Measurements from ENCODE around the gene CDH22. TPM values are rescaled to one million over a fixed set of nuclear protein-coding genes. Genes with fewer than 3 reads are reported as not detected.

Gene CDH22
- total and polyA plus RNA-seq, 12 donors: 0.04 to 11.0 (median 0.64) TPM

- ATAC-seq (peak in 1 of 8 donors; percentile 46), DNase-seq (no peak)
- H3K4me3 ChIP-seq: no peak overlapping the region
- 71 to 73% methylated on average over 8 of the region's 8 CpGs for WGBS, 2 donors
- no peaks in the 10 kb centered on the region for H3K4me1 ChIP-seq
- peaks cover 4 to 55% (median 32%) of the 10 kb centered on the region in 7 donors for H3K27me3 ChIP-seq
- no peaks in the 10 kb centered on the region for H3K9me3 ChIP-seq
- no peak overlapping the region for H3K27ac ChIP-seq
- intact Hi-C loops (cut with DNase I): loop anchor here in 6 of 10 donors (5.0 to 10.0 kb wide), 2 partner anchors 48 to 155 kb away; partner anchors contain the start of gene SLC12A5 (in 5 of the 6)
- no peaks in the 10 kb centered on the region for H3K36me3 ChIP-seq
- no peak for TF ChIP-seq CTCF (IDR thresholded peaks at IDR 0.05)
These were observed 128.4 kb downstream of the CDH22 start for GRCh38 chr20:46179862-46180261.

- DNase-seq (no peak), ATAC-seq (no peak)
- Histone ChIP-seq H3K4me3 (no peak overlapping the region), H3K27me3 (peaks cover 12 to 63% (median 42%) of the 10 kb centered on the region in 7 donors), H3K36me3 (no peaks in the 10 kb centered on the region), H3K4me1 (no peaks in the 10 kb centered on the region), H3K9me3 (no peaks in the 10 kb centered on the region), H3K27ac (no peak overlapping the region)
- WGBS, 2 donors: 67 to 72% methylated on average over 7 to 8 of the region's 8 CpGs
- intact Hi-C loops (cut with DNase I): loop anchor here in 6 of 10 donors (5.0 to 10.0 kb wide), 2 partner anchors 47 to 154 kb away; partner anchors contain the start of gene SLC12A5 (in 5 of the 6)
- no peak for TF ChIP-seq CTCF (IDR thresholded peaks at IDR 0.05)
These were observed 129.4 kb downstream of the CDH22 start for GRCh38 chr20:46178891-46179290.

GRCh38 chr20:46177768-46178167 lies 130.5 kb downstream of the CDH22 start:
- 79 to 83% methylated on average over 15 of the region's 15 CpGs for WGBS, 2 donors

GRCh38 chr20:46176739-46177378 lies 131.4 kb downstream of the CDH22 start:
- intact Hi-C loops (cut with DNase I): loop anchor here in 6 of 10 donors (5.0 to 10.0 kb wide), 2 partner anchors 45 to 152 kb away; partner anchors contain the start of gene SLC12A5 (in 5 of the 6)
- H3K9me3 ChIP-seq: no peaks in the 10 kb centered on the region
- peak in 1 of 8 donors; percentile 47 for ATAC-seq
- no peak overlapping the region for H3K27ac ChIP-seq
- WGBS, 2 donors: 77 to 87% methylated on average over 13 of the region's 13 CpGs
- TF ChIP-seq CTCF (IDR thresholded peaks at IDR 0.05): no peak
- H3K4me1 ChIP-seq: peaks cover 0 to under 1% (median 0%) of the 10 kb centered on the region in 9 donors
- no peak for DNase-seq
- H3K27me3 ChIP-seq: peaks cover 12 to 79% (median 62%) of the 10 kb centered on the region in 7 donors
- H3K4me3 ChIP-seq: no peak overlapping the region
- no peaks in the 10 kb centered on the region for H3K36me3 ChIP-seq

More at GRCh38 chr20:46177768-46178167, 130.5 kb downstream of the CDH22 start:
- H3K9me3 ChIP-seq: no peaks in the 10 kb centered on the region
- no peak for ATAC-seq
- intact Hi-C loops (cut with DNase I): loop anchor here in 6 of 10 donors (5.0 to 10.0 kb wide), 2 partner anchors 45 to 153 kb away; partner anchors contain the start of gene SLC12A5 (in 5 of the 6)
- H3K4me1 ChIP-seq: no peaks in the 10 kb centered on the region
- peaks cover 12 to 72% (median 53%) of the 10 kb centered on the region in 7 donors for H3K27me3 ChIP-seq
- no peaks in the 10 kb centered on the region for H3K36me3 ChIP-seq
- DNase-seq: no peak
- no peak for TF ChIP-seq CTCF (IDR thresholded peaks at IDR 0.05)
- H3K4me3 ChIP-seq: no peak overlapping the region
- H3K27ac ChIP-seq: no peak overlapping the region

Measured in heart right ventricle (tissue), 16 donors.